GM23248 (cell line): ENCODE measurements around the gene GJB4.

Source experiments
- EZH2 ChIP-seq: fragments of 200-600 bp; sonication (generic); IDR thresholded peaks from 2 replicates; pipeline ENCODE4 v1.6.1; 2018; ENCODE audit warnings: antibody characterized with exemption, mild to moderate bottlenecking; ENCODE audit not compliant: insufficient read depth, poor library complexity, severe bottlenecking
- EZH2phosphoT487 ChIP-seq: fragments of 200-600 bp; sonication (generic); IDR thresholded peaks from 2 replicates; pipeline ENCODE4 v1.6.1; 2018; ENCODE audit warnings: antibody characterized with exemption, moderate library complexity, mild to moderate bottlenecking, low read depth; ENCODE audit not compliant: insufficient read depth

- no peak for TF ChIP-seq EZH2phosphoT487
- TF ChIP-seq EZH2: no peak
These were observed 3.1 kb downstream of the GJB4 start for GRCh38 chr1:34762474-34763141.
